22Rv1 (cell line): ENCODE measurements around the gene NPC1L1.

Experiments
- H3K27ac ChIP-seq: fragments of 450-650 bp; 2 replicates; pipeline ENCODE4 v1.5.1; 2017
- ZFX ChIP-seq: fragments of 450-650 bp; IDR thresholded peaks from 2 replicates; pipeline ENCODE4 v1.6.1; 2017; ENCODE audit warnings: antibody characterized with exemption, borderline replicate concordance
- TF ChIP-seq, protein P1 (sequence below): fragments of 450-650 bp; IDR thresholded peaks from 2 replicates; pipeline ENCODE4 v1.5.1; 2017; ENCODE audit warnings: mild to moderate bottlenecking

Gene NPC1L1

DNA sequence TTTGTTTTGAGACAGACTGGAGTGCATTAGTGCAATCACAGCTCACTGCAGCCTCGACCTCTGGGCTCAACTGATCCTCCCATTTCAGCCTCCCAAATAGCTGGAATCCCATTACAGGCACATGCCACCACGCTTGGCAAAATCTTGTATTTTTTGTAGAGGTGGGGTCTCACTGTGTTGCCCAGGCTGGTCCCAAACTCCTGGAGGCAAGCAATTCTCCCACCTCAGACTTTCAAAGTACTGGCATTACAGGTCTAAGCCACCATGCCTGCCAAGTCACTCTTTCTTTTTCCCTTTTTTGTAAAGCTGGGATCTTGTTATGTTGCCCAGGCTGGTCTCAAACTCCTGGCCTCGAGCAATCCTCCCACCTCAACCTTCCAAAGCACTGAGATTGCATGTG, 8.3 kb upstream of the NPC1L1 start:
- H3K27ac ChIP-seq: no peak overlapping the region
- TF ChIP-seq ZFX: no peak
- TF ChIP-seq, protein P1, sequence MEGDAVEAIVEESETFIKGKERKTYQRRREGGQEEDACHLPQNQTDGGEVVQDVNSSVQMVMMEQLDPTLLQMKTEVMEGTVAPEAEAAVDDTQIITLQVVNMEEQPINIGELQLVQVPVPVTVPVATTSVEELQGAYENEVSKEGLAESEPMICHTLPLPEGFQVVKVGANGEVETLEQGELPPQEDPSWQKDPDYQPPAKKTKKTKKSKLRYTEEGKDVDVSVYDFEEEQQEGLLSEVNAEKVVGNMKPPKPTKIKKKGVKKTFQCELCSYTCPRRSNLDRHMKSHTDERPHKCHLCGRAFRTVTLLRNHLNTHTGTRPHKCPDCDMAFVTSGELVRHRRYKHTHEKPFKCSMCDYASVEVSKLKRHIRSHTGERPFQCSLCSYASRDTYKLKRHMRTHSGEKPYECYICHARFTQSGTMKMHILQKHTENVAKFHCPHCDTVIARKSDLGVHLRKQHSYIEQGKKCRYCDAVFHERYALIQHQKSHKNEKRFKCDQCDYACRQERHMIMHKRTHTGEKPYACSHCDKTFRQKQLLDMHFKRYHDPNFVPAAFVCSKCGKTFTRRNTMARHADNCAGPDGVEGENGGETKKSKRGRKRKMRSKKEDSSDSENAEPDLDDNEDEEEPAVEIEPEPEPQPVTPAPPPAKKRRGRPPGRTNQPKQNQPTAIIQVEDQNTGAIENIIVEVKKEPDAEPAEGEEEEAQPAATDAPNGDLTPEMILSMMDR: no peak

DNA sequence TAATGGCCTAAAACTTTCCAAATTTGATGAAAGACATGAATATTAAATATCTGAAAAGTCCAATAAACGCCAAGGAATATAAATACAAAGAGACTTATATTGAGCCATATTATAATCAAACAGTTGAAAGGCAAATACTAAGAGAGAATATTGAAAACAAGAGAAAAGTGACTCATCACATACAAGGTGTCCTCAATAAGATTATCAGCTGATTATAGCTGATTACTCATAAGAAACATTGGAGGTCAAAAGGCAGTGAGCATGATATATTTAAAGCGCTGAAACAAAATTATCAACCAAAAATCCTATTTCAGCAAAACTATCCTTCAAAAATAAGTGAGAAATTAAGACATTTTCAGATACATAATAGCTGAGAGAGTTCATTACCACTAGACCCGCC, 7.8 kb upstream of the NPC1L1 start:
- no peak overlapping the region for H3K27ac ChIP-seq
- no peak for TF ChIP-seq ZFX
- TF ChIP-seq, protein P1: no peak

DNA sequence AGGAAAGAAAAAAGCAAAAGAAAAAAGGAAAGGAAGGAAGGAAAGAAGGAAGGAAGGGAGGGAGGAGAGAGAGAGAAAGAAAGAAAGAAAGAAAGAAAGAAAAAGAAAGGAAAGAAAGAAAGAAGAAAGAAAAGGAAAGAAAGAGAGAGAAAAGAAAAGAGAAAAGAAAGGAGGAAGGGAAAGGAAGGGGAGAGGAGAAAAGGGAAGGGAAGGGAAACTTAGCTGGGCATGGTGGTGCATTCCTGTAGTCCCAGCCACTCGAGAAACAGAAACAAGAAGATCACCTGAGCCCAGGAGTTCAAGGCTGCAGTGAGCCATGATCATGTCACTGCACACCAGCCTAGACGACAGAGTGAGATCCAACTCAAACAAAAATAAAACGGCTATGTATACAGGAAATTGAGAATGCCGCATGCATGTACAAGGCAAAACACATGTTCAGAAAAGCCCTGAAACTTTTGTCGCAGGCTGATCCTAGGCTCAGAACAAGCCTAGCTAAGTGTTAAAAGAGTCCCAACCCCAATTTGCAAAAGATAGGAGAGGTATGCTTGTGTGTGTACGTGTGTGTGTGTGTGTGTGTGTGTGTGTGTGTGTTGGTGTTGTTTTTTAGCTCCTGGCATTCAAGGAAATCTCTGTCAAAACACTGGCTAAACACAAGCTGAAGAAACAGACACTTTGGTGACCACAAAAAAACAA, 6.6 kb upstream of the NPC1L1 start:
- H3K27ac ChIP-seq: peak overlapping the region; percentile 14
- TF ChIP-seq ZFX: no peak
- TF ChIP-seq, protein P1: no peak

DNA sequence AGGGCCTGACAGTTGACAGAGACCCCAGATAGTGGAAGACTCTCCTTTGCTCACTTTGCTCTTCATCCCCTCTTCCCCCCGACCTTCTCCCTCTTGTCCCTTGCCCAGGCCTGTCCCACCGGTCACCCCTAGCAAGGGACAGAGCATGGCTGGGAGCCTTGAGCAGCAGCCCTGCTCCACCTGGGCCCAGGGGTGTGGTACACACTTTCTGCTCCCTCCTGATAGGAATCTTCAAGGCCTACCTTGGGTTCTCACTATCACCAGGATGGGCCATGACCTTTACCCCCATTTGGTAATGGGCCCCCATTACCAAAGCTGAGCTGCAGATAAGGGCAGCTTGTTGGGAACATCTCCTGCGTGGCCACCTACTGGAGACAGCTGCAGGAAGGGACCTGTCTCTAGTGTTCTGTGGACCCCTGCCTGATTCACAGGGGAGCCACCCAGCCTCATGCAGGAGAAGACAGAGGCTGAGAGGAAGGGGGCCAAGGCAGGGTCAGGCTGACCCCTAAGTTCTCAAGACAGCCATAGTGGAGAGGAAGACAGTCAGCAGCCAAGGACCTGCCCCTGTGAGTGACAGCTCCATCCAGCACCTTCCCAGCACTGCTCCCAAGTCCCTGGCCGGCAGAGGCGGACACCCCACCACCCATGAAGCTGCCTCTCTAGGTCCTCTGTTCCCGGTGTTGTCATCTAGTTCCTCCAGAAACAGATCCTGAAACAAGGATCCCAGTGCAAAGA, 913 bp upstream of the NPC1L1 start:
- TF ChIP-seq, protein P1: no peak
- TF ChIP-seq ZFX: no peak
- no peak overlapping the region for H3K27ac ChIP-seq

DNA sequence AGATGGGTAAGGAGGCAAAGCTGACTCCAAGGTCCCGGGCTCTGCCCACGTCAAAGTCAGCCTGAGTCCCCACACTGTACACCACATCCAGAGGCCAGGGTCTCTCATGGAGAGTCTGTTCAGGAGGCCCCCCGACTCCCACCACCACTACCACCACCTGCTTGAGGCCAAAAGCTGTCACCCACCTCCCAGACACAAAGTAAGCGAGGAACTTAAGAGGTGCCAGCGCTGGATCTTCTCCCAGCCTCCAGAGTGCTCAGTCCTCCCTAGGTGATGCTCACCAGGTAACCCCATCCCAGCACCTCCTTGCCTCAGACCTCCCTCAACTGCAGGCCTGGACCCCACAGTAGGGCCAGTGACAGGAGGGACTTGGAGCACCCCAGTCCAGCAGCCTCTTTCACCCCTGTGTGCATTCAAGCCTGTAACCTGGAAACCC, 520 bp downstream of the NPC1L1 start:
- TF ChIP-seq, protein P1: no peak
- TF ChIP-seq ZFX: no peak
- H3K27ac ChIP-seq: no peak overlapping the region

DNA sequence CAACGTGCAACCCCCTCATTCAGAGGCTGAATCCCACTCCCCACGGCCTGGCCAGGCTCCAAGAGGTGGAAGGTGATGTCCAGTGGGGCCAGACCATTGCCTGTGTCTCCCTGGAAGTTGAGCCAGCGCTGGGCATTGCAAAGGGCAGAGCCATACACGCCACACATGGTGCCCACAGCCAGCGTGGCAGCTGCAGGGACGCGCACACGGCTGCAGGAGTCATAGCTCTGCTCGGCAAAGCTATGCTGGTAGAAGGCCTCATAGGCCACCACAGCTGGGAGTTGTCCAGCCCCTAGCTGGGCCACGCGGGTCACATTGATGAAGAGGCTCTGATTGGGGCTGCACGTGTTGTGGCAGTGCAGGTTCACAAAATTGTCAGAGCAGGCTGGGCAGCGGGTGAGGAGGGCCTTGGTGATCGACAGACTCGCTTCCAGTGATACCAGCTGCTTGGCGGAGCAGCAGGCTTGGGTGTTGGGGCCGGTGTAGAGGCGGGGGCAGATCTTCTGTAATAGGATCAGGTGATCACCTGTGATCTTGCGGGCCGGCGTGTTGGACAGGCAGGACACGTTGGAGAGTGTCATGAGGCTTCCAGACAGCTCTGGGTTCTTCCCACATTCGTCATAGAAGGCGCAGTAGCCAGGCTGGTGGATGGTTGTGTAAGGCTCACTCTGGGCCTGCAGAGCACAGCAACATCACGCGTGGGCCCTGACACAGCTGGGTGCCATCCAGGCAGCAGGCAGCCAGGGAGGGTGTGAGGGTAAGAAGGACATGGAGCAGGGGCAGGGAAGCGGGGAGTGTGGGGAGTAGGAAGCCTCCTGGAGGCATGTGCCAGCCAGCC, 1.2 kb downstream of the NPC1L1 start:
- no peak overlapping the region for H3K27ac ChIP-seq
- TF ChIP-seq, protein P1: no peak
- no peak for TF ChIP-seq ZFX
